ENCODE results near the gene ADSL.

Gene ADSL

GRCh38 chr22:40432625-40433024 is 86.3 kb downstream of the ADSL start:
- DNase-seq (ENCODE audit: extremely low read depth, insufficient read length): no peak
- TF ChIP-seq, protein P1, sequence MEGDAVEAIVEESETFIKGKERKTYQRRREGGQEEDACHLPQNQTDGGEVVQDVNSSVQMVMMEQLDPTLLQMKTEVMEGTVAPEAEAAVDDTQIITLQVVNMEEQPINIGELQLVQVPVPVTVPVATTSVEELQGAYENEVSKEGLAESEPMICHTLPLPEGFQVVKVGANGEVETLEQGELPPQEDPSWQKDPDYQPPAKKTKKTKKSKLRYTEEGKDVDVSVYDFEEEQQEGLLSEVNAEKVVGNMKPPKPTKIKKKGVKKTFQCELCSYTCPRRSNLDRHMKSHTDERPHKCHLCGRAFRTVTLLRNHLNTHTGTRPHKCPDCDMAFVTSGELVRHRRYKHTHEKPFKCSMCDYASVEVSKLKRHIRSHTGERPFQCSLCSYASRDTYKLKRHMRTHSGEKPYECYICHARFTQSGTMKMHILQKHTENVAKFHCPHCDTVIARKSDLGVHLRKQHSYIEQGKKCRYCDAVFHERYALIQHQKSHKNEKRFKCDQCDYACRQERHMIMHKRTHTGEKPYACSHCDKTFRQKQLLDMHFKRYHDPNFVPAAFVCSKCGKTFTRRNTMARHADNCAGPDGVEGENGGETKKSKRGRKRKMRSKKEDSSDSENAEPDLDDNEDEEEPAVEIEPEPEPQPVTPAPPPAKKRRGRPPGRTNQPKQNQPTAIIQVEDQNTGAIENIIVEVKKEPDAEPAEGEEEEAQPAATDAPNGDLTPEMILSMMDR (IDR thresholded peaks at IDR 0.05; ENCODE audit: insufficient read depth, low read length, poor library complexity, severe bottlenecking): no peak
- H3K36me3 ChIP-seq (ENCODE audit: control insufficient read depth, insufficient read depth, low read length): peaks cover 23% of the 10 kb centered on the region
- H3K27me3 ChIP-seq (replicated peaks; ENCODE audit: control insufficient read depth, insufficient read depth, low read length): no peaks in the 10 kb centered on the region
- H3K4me3 ChIP-seq (replicated peaks; ENCODE audit: low read depth, low read length): no peak overlapping the region

GRCh38 chr22:40433416-40434090 is 87.3 kb downstream of the ADSL start:
- no peaks in the 10 kb centered on the region for H3K27me3 ChIP-seq (replicated peaks; ENCODE audit: control insufficient read depth, insufficient read depth, low read length)
- H3K36me3 ChIP-seq (ENCODE audit: control insufficient read depth, insufficient read depth, low read length): peaks cover 20% of the 10 kb centered on the region
- TF ChIP-seq, protein P1 (IDR thresholded peaks at IDR 0.05; ENCODE audit: insufficient read depth, low read length, poor library complexity, severe bottlenecking): no peak
- H3K4me3 ChIP-seq (replicated peaks; ENCODE audit: low read depth, low read length): no peak overlapping the region
- DNase-seq (ENCODE audit: extremely low read depth, insufficient read length): no peak

DNA sequence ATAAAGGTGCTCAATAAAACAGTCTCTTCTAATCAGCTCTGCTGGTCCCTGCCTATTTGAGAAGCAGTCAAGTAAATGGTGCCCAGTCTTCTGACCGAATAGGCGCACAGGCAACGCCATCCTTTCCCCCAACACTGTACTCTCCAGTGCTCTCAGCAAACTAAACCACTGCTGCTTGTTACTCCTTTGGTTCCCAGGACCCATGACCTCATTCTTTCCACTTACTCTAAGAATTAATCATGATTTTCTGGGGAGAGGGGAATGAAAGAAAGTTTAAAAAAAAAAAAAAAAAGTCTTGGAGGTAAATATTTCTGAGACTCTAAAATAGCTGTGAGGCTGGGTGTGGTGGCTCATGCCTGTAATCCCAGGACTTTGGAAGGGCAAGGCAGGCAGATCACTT is 87.8 kb downstream of the ADSL start:
- no peak for DNase-seq (ENCODE audit: extremely low read depth, insufficient read length)
- TF ChIP-seq, protein P1 (IDR thresholded peaks at IDR 0.05; ENCODE audit: insufficient read depth, low read length, poor library complexity, severe bottlenecking): no peak
- peaks cover 17% of the 10 kb centered on the region for H3K36me3 ChIP-seq (ENCODE audit: control insufficient read depth, insufficient read depth, low read length)

DNA sequence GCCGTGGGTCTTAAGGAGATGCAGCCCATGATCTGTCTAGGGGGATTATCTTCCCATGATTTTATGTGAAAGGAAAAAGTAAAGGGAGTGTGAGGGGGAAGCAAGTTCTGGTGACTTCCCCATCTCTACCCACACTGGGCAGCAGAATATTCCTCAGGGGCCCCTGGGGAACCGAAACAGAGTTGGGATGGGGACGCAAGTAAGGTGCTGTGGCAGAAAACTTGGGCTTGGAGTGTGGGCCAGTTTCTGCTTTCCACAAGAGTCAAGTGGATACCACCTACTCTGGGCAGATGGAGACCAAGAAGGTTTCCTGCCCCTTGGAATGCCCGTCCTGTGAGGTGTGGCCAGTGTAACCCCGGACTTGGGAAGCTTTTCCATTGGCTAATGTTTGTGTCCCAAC is 88.4 kb downstream of the ADSL start:
- Histone ChIP-seq H3K4me3 (replicated peaks; ENCODE audit: low read depth, low read length) (no peak overlapping the region), H3K36me3 (ENCODE audit: control insufficient read depth, insufficient read depth, low read length) (peaks cover 12% of the 10 kb centered on the region), H3K27me3 (replicated peaks; ENCODE audit: control insufficient read depth, insufficient read depth, low read length) (no peaks in the 10 kb centered on the region)
- DNase-seq (ENCODE audit: extremely low read depth, insufficient read length): no peak
- TF ChIP-seq, protein P1 (IDR thresholded peaks at IDR 0.05; ENCODE audit: insufficient read depth, low read length, poor library complexity, severe bottlenecking): no peak

More for the DNA sequence above, 87.8 kb downstream of the ADSL start:
- no peak overlapping the region for H3K4me3 ChIP-seq (replicated peaks; ENCODE audit: low read depth, low read length)
- H3K27me3 ChIP-seq (replicated peaks; ENCODE audit: control insufficient read depth, insufficient read depth, low read length): no peaks in the 10 kb centered on the region

GRCh38 chr22:40436505-40437431 is 90.5 kb downstream of the ADSL start:
- Histone ChIP-seq H3K27me3 (replicated peaks; ENCODE audit: control insufficient read depth, insufficient read depth, low read length) (no peaks in the 10 kb centered on the region), H3K4me3 (replicated peaks; ENCODE audit: low read depth, low read length) (peak overlapping the region; percentile 55), H3K36me3 (ENCODE audit: control insufficient read depth, insufficient read depth, low read length) (peaks cover 7% of the 10 kb centered on the region)
- TF ChIP-seq, protein P1 (IDR thresholded peaks at IDR 0.05; ENCODE audit: insufficient read depth, low read length, poor library complexity, severe bottlenecking): peak; percentile 51
- peak; percentile 79 for DNase-seq (ENCODE audit: extremely low read depth, insufficient read length)

Data from GM06990 (cell line).